ENCODE results near the gene CACNA1D.

DNA sequence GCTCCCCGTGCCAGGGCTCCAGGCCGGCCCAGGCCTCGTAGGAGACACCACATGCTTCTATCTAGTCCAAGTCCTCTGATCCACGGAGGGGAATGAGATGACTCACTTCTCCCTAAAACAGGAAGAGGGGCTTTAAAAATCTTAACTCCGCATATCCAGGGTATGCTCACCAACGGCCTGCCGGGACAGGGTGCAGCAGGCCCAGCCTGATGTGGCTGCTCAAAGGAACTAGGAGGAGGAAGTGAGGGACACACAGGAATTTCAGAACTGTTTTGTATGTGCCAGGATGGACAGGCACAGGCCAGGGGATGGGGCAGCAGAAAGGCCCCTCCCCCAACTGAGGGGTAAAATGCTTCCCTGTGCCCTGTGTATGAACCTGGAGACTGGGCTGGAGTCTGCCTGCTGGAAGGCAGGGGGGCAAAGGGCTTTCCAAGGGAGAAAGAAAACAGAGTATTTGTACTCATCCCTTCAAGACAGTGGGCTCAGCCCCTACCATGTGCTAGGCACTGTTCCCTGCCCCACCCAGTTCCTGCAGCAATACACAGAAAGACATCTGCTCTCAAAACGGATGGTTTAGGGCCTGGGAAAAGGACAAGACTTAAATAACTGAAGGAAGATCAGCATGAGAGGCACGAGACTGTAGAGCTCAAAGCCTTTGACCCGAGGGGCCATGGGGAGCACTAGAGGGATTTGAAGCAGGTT lies 329.7 kb downstream of the CACNA1D start:
- TF ChIP-seq, protein P1, sequence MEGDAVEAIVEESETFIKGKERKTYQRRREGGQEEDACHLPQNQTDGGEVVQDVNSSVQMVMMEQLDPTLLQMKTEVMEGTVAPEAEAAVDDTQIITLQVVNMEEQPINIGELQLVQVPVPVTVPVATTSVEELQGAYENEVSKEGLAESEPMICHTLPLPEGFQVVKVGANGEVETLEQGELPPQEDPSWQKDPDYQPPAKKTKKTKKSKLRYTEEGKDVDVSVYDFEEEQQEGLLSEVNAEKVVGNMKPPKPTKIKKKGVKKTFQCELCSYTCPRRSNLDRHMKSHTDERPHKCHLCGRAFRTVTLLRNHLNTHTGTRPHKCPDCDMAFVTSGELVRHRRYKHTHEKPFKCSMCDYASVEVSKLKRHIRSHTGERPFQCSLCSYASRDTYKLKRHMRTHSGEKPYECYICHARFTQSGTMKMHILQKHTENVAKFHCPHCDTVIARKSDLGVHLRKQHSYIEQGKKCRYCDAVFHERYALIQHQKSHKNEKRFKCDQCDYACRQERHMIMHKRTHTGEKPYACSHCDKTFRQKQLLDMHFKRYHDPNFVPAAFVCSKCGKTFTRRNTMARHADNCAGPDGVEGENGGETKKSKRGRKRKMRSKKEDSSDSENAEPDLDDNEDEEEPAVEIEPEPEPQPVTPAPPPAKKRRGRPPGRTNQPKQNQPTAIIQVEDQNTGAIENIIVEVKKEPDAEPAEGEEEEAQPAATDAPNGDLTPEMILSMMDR (optimal IDR thresholded peaks at IDR 0.05 in 1 of 3, IDR thresholded peaks at IDR 0.05 in 1 of 3, conservative IDR thresholded peaks at IDR 0.05 in 1 of 3; ENCODE audit: extremely low read depth in 1 of 3, insufficient read depth in 2 of 3, low read length in 3 of 3), result no peak
- TF ChIP-seq EZH2 (IDR thresholded peaks at IDR 0.05; ENCODE audit: low read length), result no peak
